ENCODE results near the gene NCR3LG1. TPM values are rescaled to one million over a fixed set of nuclear protein-coding genes. Genes with fewer than 3 reads are reported as not detected.

The NCR3LG1 gene
- total RNA-seq, 1 experiment from 2014 or later: 2.0 TPM

DNA sequence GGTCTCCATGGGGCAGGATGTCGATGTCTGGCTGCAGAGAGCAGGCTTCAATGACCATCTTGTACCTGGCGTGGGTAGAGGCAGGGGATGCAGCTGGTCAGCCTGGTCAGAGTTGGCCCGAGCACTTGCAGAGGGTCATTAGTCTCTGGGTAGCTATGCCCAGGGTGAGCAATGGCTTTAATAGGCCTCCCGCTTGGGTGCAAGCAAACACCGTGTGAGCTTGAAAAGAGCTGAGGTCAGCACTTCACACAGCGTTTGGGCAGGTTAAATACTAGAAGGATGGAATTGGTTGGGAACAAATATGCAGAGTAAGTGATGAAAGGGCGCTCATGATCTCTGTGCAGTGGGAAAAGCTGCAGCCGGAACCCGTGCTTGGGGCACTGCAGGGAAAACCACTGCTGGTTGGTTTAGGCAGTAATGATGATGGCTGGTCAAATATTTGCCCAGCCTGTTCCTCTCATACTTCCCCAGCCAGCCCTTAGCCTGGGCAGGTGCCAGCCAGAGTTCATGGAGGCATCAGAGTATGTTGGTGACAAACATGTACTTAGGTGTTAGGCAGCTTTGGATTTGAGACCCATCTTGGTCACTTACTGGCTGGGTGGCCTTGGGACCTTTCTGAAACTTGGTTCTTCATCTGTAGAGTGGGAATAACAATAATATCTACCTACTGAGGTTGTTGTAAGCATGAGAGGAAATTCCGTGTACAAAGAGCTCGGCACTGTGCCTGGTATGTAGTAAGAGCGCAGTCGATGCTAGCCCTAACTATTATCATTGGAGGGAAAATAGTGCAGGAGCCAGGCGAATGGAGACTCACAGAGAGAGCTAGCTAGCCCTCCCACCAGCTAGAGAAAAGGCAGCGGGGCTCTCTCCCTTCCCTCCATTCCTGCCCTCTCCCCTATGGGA, 62.1 kb downstream of the NCR3LG1 start:
- DNase-seq (ENCODE audit: low spot score): no peak
- peaks cover 6% of the 10 kb centered on the region for H3K4me1 Mint-ChIP-seq
- H3K27ac Mint-ChIP-seq: no peak overlapping the region
- ChIA-PET POLR2A (no interaction called here), CTCF (interaction anchor here (0.7 to 1.7 kb wide), 7 partner anchors 8 to 177 kb away, joined by 3 to 8 read pairs (median 4); partner anchors contain the start of genes KCNJ11 and OTOG)
- no peaks in the 10 kb centered on the region for H3K36me3 Mint-ChIP-seq
- no peaks in the 10 kb centered on the region for H3K9me3 Mint-ChIP-seq
- H3K27me3 Mint-ChIP-seq (ENCODE audit: low read depth): no peaks in the 10 kb centered on the region; the same call in 1 of the 2 replicates
- ATAC-seq: no peak
- no peak overlapping the region for H3K4me3 Mint-ChIP-seq
- TF ChIP-seq, protein P1, sequence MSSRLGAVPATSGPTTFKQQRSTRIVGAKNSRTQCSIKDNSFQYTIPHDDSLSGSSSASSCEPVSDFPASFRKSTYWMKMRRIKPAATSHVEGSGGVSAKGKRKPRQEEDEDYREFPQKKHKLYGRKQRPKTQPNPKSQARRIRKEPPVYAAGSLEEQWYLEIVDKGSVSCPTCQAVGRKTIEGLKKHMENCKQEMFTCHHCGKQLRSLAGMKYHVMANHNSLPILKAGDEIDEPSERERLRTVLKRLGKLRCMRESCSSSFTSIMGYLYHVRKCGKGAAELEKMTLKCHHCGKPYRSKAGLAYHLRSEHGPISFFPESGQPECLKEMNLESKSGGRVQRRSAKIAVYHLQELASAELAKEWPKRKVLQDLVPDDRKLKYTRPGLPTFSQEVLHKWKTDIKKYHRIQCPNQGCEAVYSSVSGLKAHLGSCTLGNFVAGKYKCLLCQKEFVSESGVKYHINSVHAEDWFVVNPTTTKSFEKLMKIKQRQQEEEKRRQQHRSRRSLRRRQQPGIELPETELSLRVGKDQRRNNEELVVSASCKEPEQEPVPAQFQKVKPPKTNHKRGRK (CRISPR knock-in tag; IDR thresholded peaks at IDR 0.05; ENCODE audit: borderline replicate concordance): no peak
- TF ChIP-seq NFE2L1 (CRISPR knock-in tag; IDR thresholded peaks at IDR 0.05): no peak
- TF ChIP-seq, protein P2, sequence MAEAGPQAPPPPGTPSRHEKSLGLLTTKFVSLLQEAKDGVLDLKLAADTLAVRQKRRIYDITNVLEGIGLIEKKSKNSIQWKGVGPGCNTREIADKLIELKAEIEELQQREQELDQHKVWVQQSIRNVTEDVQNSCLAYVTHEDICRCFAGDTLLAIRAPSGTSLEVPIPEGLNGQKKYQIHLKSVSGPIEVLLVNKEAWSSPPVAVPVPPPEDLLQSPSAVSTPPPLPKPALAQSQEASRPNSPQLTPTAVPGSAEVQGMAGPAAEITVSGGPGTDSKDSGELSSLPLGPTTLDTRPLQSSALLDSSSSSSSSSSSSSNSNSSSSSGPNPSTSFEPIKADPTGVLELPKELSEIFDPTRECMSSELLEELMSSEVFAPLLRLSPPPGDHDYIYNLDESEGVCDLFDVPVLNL (CRISPR knock-in tag; IDR thresholded peaks at IDR 0.05; ENCODE audit: borderline replicate concordance, low read depth): no peak
- TF ChIP-seq, protein P3, sequence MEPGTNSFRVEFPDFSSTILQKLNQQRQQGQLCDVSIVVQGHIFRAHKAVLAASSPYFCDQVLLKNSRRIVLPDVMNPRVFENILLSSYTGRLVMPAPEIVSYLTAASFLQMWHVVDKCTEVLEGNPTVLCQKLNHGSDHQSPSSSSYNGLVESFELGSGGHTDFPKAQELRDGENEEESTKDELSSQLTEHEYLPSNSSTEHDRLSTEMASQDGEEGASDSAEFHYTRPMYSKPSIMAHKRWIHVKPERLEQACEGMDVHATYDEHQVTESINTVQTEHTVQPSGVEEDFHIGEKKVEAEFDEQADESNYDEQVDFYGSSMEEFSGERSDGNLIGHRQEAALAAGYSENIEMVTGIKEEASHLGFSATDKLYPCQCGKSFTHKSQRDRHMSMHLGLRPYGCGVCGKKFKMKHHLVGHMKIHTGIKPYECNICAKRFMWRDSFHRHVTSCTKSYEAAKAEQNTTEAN (CRISPR knock-in tag; IDR thresholded peaks at IDR 0.05): no peak

DNA sequence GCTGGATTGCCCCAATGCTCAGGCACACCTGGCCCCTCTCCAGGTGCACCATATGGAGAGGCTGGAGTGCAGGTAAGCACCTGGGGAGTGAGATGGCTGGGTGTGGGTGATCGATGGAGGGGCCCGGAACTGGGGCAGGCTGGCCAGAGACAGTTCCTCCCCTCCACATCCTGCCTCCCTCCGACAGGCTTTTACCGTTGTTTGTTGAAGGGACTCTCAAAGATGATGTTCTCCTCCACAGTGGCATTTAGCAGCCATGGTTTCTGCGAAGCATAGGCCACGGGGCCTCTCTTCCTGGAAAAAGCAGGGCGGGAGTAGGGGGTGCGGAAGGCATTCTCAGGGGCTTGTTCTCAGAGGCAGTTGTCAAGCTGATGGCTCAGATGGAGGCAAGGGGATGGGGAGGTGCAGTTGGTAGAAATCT, 62.7 kb downstream of the NCR3LG1 start:
- CTCF ChIA-PET: interaction anchor here (1.0 to 1.7 kb wide), 2 partner anchors 26 to 114 kb away, joined by 7 to 8 read pairs; partner anchors contain the start of gene KCNJ11
- no peak overlapping the region for H3K27ac Mint-ChIP-seq
- TF ChIP-seq TP53 (CRISPR knock-in tag; IDR thresholded peaks at IDR 0.05) (no peak), CREM (CRISPR knock-in tag; IDR thresholded peaks at IDR 0.05) (no peak), CREB1 (CRISPR knock-in tag; IDR thresholded peaks at IDR 0.05) (no peak), SOX15 (CRISPR knock-in tag; IDR thresholded peaks at IDR 0.05) (no peak), NFE2L1 (CRISPR knock-in tag; IDR thresholded peaks at IDR 0.05) (no peak), NFYB (CRISPR knock-in tag; conservative IDR thresholded peaks at IDR 0.05; ENCODE audit: low read depth) (no peak), PRRX2 (CRISPR knock-in tag; IDR thresholded peaks at IDR 0.05) (no peak), TEAD1 (CRISPR knock-in tag; IDR thresholded peaks at IDR 0.05) (no peak), FOXJ3 (CRISPR knock-in tag; IDR thresholded peaks at IDR 0.05; ENCODE audit: borderline replicate concordance) (no peak)
- TF ChIP-seq, protein P4, sequence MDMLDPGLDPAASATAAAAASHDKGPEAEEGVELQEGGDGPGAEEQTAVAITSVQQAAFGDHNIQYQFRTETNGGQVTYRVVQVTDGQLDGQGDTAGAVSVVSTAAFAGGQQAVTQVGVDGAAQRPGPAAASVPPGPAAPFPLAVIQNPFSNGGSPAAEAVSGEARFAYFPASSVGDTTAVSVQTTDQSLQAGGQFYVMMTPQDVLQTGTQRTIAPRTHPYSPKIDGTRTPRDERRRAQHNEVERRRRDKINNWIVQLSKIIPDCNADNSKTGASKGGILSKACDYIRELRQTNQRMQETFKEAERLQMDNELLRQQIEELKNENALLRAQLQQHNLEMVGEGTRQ (CRISPR knock-in tag; IDR thresholded peaks at IDR 0.05): no peak
- TF ChIP-seq, protein P5, sequence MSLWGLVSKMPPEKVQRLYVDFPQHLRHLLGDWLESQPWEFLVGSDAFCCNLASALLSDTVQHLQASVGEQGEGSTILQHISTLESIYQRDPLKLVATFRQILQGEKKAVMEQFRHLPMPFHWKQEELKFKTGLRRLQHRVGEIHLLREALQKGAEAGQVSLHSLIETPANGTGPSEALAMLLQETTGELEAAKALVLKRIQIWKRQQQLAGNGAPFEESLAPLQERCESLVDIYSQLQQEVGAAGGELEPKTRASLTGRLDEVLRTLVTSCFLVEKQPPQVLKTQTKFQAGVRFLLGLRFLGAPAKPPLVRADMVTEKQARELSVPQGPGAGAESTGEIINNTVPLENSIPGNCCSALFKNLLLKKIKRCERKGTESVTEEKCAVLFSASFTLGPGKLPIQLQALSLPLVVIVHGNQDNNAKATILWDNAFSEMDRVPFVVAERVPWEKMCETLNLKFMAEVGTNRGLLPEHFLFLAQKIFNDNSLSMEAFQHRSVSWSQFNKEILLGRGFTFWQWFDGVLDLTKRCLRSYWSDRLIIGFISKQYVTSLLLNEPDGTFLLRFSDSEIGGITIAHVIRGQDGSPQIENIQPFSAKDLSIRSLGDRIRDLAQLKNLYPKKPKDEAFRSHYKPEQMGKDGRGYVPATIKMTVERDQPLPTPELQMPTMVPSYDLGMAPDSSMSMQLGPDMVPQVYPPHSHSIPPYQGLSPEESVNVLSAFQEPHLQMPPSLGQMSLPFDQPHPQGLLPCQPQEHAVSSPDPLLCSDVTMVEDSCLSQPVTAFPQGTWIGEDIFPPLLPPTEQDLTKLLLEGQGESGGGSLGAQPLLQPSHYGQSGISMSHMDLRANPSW (CRISPR knock-in tag; conservative IDR thresholded peaks at IDR 0.05; ENCODE audit: low read depth): no peak
- TF ChIP-seq, protein P6, sequence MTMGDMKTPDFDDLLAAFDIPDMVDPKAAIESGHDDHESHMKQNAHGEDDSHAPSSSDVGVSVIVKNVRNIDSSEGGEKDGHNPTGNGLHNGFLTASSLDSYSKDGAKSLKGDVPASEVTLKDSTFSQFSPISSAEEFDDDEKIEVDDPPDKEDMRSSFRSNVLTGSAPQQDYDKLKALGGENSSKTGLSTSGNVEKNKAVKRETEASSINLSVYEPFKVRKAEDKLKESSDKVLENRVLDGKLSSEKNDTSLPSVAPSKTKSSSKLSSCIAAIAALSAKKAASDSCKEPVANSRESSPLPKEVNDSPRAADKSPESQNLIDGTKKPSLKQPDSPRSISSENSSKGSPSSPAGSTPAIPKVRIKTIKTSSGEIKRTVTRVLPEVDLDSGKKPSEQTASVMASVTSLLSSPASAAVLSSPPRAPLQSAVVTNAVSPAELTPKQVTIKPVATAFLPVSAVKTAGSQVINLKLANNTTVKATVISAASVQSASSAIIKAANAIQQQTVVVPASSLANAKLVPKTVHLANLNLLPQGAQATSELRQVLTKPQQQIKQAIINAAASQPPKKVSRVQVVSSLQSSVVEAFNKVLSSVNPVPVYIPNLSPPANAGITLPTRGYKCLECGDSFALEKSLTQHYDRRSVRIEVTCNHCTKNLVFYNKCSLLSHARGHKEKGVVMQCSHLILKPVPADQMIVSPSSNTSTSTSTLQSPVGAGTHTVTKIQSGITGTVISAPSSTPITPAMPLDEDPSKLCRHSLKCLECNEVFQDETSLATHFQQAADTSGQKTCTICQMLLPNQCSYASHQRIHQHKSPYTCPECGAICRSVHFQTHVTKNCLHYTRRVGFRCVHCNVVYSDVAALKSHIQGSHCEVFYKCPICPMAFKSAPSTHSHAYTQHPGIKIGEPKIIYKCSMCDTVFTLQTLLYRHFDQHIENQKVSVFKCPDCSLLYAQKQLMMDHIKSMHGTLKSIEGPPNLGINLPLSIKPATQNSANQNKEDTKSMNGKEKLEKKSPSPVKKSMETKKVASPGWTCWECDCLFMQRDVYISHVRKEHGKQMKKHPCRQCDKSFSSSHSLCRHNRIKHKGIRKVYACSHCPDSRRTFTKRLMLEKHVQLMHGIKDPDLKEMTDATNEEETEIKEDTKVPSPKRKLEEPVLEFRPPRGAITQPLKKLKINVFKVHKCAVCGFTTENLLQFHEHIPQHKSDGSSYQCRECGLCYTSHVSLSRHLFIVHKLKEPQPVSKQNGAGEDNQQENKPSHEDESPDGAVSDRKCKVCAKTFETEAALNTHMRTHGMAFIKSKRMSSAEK (CRISPR knock-in tag; IDR thresholded peaks at IDR 0.05; ENCODE audit: borderline replicate concordance): no peak
- TF ChIP-seq, protein P7, sequence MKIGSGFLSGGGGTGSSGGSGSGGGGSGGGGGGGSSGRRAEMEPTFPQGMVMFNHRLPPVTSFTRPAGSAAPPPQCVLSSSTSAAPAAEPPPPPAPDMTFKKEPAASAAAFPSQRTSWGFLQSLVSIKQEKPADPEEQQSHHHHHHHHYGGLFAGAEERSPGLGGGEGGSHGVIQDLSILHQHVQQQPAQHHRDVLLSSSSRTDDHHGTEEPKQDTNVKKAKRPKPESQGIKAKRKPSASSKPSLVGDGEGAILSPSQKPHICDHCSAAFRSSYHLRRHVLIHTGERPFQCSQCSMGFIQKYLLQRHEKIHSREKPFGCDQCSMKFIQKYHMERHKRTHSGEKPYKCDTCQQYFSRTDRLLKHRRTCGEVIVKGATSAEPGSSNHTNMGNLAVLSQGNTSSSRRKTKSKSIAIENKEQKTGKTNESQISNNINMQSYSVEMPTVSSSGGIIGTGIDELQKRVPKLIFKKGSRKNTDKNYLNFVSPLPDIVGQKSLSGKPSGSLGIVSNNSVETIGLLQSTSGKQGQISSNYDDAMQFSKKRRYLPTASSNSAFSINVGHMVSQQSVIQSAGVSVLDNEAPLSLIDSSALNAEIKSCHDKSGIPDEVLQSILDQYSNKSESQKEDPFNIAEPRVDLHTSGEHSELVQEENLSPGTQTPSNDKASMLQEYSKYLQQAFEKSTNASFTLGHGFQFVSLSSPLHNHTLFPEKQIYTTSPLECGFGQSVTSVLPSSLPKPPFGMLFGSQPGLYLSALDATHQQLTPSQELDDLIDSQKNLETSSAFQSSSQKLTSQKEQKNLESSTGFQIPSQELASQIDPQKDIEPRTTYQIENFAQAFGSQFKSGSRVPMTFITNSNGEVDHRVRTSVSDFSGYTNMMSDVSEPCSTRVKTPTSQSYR (CRISPR knock-in tag; IDR thresholded peaks at IDR 0.05): no peak
- TF ChIP-seq, protein P8, sequence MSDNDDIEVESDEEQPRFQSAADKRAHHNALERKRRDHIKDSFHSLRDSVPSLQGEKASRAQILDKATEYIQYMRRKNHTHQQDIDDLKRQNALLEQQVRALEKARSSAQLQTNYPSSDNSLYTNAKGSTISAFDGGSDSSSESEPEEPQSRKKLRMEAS (CRISPR knock-in tag; IDR thresholded peaks at IDR 0.05): no peak

More for the DNA sequence above, 62.7 kb downstream of the NCR3LG1 start:
- DNase-seq (ENCODE audit: low spot score) (no peak), ATAC-seq (no peak)
- H3K4me3 Mint-ChIP-seq: no peak overlapping the region
- no peaks in the 10 kb centered on the region; the same call in 1 of the 2 replicates for H3K27me3 Mint-ChIP-seq (ENCODE audit: low read depth)
- H3K9me3 Mint-ChIP-seq: no peaks in the 10 kb centered on the region
- peaks cover 9% of the 10 kb centered on the region for H3K4me1 Mint-ChIP-seq
- H3K36me3 Mint-ChIP-seq: no peaks in the 10 kb centered on the region
- POLR2A ChIA-PET: no interaction called here
